Activated gamma-delta T cell (primary cell): Measurements from ENCODE around the gene IRX3.

Experiments used
- DNase-seq: peaks from one replicate; lab custom pipeline; 2025; lab: John Stamatoyannopoulos, UW
- total RNA-seq, 2 donors: gene quantifications; one replicate each; lab custom pipeline; 2026; lab: John Stamatoyannopoulos, UW

The IRX3 gene
- total RNA-seq = 0.09 to 0.26 reads per million in 2 donors

DNA sequence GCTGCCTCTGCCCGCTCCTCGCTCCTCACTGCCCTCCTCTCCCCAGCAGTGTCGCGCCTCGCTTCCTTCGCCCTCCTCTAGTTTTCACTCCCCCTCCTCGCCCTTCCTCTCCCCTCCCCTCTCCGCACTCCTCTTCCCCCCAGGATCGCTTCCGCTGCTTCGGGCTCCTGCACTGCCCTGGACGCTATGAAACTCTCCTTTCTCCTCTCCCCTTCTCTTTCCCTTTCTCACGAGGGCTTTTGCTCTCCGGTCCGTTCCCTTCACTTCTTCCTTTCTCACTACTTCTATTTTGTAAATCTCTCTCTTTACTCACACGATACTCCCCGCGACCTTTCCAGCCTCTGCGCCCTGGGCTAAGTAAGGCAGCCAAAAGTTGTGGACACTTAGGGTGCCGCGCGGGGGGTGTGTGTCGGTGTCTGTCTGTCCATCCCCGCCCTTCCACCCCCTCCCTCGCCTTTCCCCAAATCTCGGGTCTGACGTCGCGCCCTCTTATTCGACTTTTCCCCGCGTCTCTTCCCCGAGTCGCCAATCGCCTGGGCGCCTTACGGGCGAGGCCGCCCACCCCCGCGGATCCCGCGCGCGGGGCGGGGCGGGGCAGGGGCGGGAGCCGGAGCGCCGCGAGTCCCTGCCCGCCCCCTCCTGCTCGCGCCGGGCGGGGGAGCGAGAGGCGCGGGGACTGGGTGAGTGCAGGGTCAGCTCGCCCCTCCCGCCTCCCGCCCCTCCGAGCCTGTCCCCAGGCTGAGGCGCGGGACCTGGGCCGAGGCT is at the start of gene IRX3:
IRX3 (minus strand) TSS at position 422 of the 765 bp plus-strand sequence. CDS start 737 bp downstream, outside the sequence.
- no peak for DNase-seq

DNA sequence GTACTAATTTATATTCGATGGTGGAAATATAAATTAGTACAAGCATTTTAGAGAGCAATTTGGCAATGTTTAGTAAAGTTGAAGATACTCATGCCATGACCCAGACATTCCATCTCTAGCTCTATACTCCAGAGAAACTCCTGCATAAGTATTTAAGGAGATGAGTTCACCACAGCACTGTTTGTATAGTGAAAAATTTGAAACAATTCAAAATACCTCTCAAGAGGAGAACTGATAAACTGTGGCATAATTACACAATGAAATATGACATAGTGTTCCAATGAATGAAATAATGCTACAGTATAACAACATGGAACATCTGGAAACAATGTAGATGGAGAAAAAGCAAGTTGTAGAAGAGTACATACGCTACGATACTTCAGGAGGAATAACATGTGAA is 48.6 kb upstream of the IRX3 start:
- DNase-seq = no peak

DNA sequence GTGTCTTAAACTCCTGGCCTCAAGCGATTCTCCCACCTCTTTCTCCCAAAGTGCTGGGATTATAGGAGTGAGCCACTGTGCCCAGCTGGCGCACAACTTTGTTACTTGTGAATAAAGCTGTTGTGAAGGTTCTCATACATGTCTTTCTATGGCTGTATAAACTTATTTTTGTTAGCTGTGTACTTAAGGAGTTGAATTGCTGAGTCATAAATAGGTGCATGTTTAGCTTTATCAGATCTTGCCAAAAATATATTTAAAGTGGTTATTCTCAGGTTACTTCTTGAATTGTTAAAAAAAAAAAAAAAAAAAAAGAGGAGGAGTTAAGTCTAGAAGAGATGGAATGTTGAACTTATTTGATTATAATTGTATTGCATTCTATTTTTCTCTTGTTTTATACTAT is 47.6 kb upstream of the IRX3 start:
- DNase-seq = no peak

DNA sequence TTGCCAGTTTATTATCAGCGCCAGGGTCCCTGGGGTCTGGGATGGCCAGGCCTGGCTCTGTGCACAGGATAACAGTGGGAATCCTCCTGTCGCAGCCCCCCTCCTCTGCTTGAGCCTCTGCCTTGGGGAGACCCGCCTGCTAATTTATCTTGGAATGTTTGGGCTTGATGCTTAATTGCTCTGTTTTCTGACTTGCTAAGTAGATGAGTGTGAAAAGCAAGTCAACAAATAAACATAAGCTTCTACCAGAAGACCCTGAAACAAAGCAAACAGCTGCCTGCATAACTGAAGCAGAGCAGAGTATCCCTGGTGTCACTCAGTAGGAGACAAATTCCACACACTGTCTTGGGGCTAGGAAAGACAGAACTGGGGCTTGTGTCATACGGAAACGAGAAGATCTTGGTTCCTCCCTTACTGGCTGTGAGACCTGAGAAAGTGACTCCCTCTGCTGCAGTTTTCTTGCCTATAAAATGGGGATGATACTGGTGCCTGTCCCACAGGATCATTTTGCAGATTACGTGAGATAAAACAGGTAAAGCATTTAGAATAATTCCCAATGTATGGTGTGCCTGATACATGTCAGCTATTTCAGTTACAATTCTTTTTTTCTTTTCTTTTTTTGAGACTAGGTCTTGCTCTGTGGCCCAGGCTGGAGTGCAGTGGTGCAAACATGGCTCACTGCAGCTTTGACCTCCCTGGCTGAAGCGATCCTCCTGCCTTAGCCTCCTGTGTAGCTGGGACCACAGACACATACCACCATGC is 44.8 kb upstream of the IRX3 start:
- no peak for DNase-seq

DNA sequence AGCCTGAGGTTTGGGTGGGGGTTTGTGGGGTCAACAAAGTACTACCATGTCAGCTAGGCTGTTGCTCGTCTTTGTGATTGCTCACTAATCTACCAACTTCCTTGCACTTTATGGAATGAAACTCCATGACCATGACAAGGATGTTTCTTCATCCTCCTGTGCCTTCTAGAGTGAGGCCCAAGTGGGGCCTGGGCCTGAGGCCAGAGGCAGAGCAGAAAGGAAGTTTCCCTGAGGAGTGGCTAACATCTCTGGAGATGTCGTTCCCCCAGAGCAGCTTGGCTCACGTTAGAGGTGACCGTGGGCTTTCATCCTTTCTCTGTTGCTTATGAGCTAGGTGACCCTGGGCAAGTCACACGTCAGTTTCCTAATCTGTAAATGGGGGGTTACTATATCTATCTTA is 41.0 kb upstream of the IRX3 start:
- no peak for DNase-seq

DNA sequence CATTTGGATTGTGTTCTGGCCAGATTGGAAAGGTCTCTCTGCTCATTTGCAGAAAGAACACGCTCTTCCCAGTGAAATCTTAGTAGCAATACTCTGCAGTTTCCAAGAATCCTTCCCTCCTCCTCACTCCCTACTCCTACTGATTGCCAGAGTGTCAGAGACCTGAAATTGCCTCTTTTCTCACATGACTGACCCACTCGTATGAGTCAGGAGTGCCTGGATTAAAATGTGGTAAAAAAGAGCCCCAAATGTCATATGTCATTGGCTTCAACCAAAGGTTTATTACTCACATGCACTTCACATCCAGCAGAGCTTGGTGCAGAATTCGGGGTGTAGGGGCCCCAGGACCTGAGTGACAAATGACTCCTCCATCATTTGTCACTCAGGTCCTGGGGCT is 39.7 kb upstream of the IRX3 start:
- DNase-seq = no peak

DNA sequence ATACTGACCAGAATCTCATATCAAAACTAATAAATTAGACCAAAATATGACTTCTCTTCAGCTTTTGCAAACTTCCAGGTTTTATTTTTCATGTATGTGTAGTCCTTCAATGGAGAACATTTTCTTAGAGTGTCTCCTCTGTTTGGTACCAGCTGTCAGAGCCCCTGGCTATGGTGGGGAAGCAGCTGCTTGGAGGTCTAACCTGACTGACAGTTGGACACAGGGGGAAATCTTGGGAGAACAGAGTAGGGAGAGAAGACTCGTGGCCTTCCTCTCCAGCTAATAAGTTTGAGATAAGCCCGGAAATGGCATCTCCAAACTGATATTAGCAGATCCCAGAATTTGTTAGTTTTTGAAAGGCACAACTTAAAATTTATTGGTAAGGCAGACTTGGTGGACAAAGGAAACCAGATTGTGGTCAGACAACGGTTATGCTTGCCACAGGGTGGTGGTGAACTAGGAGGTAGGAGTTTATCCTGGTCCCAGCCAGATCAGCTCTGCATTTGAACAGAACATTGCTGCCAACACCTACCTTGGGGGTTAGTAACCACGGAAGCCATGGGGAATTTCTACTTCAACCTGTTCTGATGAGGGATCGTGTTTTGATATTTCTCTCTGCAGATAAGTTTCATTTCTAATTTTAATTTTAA is 39.2 kb upstream of the IRX3 start:
- DNase-seq = no peak

DNA sequence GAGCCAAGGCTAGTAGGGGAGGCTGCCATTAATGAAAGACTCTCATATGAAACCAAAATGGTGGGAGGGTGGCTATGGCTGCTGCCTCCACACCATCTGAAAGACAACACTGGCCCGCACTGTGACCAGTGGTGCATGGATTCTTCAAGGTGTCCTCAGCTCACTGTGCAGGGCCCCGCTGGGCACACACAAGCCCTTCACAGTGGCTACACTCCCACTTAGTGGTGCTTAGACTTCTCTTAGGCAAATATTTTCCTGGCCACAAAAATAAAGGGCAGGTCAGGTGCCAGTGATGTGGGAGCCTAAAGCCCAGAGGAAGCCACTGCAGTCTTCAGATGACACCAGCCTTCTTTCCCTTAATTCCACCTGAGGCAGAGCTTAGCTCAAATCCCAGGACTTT is 38.1 kb upstream of the IRX3 start:
- DNase-seq = no peak

DNA sequence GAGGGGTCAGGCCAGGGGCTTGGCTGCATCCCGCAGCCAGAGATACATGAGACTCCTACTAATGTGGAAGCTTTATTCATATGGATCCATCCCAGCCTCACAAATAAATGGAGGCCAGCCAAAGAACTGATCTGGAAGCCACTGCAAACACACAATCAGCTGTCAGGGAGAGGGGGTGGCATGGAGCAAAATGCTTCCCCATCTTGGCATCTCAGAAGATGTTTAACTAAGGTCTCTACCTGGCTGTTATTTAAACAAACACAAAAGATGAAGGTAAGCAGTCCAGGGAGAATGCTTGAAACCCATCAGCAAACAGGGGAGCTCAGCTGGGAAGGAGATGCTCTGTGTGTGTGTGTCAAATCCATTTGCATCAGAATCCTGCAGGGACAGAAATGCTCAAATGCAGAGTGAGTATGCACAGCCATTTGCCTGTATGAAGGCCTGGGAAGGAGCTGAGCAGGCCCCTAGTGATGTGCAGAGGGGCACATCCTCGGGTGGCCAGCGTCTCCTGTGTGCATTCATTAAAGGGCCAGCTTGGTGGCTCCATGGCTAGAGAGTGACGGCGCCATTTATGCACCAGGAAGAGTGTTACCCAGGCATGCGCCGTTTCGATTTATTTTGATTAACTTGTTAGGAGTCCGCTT is 34.2 kb upstream of the IRX3 start:
- DNase-seq = no peak

DNA sequence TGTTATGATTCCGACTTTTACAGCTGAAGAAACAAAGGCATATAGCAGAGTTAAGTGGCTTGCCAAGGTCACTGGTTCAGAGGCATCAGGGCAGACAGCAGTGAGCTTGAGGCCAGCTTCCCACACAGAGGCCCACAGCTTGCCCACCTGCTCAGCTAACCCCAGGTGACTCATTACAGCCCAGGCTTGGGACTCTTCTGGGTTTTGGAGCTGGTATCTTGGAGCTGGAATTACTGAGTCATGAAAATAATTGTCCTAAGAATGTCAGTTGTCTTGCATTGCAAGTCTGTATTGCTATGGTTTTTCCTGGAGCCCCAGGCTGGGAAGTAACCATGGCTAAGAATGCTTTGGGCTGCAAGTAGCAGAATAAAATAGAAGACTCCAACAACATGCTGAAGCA is 32.4 kb upstream of the IRX3 start:
- DNase-seq = no peak

DNA sequence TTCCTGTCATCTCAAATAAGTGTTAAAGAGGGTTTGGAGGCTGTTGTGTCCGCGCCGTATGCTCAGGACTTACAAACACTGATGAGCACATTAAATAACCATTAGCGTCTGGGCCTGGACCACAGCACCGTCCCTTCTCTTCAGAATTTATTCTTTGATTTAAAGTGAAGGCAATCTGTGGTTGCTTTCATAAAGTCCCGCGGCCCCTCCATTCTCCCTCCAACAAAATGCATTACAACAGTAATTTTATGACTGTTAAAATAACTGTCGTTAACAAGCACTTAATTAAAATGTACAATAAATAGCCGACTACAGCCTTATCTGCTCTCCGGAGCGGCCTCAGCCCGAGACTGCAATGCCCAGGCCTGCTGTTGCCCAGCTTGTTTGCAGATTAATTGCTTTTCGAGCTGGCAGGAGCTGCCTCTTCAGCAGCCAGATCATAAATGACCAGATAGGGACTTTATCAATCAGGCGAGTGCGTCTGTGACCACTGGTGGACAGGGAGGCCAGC is 30.6 kb upstream of the IRX3 start:
- no peak for DNase-seq

DNA sequence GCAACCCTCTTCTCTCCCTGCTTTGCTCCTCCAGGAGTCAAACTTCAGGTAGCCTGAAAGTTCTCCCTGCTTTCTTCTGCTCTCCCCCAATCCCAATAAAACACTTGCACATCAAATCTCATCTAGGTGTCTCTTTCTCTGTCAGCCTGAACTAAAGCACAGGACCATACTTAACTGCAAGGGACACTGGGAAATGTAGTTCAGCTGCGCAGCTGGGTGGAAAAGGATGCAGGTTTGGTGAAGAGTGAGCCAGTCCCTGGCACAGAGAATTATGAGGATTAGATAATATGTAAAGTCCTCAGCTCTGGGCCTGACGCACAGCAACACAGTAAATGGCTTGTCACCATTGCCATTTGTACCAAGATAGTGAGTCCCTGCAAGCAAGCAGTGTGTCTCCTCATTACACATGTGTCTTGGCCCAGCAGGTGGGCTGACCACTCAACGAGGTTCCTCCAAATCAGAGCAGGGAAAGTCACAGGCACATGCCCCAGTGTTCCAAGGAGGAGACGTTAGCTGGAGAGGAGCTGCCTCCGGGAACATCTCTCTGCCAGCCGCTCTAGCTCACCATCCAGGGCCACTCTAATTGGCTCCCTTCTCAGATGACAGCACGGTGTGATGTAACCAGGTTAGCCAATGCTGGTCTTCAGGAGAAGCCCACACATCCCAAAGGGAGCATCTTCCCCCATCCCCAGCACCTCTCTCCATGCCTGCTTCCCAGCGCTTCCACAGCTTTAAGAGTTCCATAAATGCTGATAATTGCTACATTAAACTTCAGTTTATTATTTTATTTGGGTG is 29.7 kb upstream of the IRX3 start:
- no peak for DNase-seq

DNA sequence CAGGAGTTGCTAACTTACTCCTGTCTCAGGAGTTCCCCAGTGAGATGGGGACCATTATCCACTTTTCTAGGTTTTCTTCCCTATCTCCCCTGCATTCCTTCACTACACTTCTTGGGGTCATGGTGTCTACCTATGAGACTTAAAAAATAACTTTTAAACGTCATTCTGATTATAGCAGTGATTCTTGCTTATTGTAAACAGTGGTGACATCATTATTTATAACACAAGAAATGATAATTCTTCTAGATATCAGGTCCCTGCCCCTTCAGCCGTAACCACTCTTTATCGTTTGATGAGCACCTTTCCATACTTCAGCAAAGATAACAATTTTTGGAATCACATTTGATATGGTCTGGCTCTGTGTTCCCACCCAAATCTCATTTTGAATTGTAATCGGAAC is 27.2 kb upstream of the IRX3 start:
- DNase-seq = no peak

DNA sequence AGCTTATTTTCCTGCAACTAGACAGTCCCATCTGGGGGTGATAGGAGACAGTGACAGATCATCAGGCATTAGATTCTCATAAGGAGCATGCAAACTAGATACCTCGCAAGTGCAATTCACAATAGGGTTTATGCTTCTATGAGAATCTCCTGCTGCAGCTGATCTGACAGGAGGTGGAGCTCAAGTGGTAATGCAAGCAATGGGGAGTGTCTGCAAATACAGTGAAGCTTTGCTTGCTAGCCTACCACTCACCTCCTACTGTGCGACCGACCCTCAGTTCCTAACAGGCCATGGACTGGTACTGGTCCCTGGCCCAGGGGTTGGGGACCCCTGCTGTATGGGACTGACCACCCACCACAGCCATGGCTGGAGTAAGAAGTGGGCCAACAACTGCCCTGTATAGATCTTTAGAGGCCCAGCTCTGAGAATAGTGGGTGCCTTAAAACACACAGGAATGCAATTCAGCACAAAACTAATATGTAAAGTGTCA is 26.0 kb upstream of the IRX3 start:
- no peak for DNase-seq

DNA sequence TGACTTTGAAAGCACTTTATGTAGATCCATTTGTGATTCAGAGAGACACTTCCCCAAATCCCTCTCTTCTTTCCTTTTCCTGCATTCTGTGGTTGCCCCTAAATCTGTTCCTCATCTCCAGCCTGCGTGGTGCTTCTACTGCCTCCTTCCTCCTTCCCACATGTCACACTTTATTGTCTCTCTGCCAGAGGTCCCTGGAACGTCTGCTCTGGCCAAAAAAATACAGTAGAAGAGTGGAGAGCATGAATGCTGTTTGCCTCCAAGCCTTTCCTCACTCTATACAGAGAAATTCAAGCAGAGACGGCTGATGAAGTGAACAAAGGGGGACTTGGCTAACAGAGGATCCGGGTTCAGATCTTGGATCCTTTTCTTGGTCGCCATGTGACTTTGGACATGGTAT is 22.8 kb upstream of the IRX3 start:
- no peak for DNase-seq

DNA sequence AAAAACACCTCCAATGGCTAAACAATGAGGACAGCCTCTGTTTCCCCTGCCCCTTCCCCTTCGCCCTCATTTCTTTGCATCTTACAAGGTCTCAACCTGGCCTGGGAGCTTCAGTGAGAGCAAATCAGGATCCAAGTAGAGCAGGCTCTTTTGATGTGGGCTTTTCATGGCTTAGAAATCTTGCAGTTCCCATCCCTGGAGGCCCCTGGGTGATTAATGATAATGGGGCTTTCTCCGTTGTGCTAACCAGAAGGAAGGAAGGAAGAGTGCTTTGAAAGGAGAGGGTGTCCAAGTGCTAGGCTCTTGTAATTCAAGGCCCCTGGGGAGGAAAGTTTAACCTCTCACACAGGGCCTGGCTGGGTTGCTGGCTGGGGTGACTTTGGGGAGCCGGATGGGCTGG is 18.5 kb upstream of the IRX3 start:
- DNase-seq = no peak

DNA sequence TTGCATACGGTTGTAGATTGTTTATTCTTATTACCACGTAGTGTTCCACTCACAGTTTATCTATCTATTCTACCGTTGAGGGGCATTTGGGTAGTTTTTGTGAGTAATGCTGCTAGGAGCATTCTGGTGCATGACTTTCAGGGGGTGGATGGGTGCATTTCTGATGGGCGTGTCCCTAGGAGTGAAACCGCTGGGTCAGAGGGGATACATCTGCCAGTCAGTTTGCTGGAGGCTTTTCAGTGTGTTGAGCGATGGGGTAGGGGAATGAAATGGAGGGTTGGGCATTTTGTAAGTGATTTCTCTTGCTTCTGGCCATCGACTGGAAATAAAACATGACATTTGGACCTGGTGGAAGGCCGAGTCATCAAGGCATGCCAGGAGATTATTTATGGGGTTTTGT is 17.0 kb upstream of the IRX3 start:
- DNase-seq = no peak

DNA sequence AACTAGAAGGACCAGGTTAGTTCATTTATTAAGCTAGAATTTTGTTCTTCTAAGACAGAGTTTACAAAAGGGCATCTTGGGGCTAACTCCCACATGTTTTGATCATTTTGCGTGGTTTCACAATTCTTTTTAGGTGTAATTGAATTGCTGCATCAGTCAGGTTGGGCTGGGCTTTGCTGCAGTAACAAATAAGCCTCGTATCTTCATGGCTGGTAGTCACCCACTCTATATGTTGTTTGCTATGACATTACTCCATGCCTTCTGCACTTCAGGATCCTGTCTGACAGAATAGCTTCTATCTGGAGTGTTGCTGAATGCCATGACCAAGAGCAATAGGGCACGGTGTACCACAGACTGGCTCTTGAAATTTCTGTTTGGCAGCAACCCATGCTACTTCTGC is 10.6 kb upstream of the IRX3 start:
- DNase-seq = no peak

DNA sequence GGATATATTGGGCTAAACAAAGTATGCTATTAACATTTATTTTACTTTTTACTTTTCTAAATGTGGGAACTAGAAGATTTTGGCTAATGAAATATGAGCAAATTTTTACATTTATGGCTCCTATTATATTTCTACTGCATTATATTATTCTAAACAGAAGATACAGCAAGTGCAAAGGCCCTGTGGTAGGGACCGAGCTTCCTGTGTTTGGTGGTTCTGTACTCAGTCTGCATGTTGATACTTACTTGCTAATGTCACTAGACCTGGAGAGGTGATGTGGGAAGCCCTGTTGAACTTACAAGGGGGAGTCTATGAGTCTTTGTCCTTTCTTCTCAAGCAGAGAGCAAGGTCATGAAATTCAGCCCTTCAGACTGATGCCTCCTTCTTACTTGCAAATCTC is 10.0 kb upstream of the IRX3 start:
- DNase-seq = no peak

DNA sequence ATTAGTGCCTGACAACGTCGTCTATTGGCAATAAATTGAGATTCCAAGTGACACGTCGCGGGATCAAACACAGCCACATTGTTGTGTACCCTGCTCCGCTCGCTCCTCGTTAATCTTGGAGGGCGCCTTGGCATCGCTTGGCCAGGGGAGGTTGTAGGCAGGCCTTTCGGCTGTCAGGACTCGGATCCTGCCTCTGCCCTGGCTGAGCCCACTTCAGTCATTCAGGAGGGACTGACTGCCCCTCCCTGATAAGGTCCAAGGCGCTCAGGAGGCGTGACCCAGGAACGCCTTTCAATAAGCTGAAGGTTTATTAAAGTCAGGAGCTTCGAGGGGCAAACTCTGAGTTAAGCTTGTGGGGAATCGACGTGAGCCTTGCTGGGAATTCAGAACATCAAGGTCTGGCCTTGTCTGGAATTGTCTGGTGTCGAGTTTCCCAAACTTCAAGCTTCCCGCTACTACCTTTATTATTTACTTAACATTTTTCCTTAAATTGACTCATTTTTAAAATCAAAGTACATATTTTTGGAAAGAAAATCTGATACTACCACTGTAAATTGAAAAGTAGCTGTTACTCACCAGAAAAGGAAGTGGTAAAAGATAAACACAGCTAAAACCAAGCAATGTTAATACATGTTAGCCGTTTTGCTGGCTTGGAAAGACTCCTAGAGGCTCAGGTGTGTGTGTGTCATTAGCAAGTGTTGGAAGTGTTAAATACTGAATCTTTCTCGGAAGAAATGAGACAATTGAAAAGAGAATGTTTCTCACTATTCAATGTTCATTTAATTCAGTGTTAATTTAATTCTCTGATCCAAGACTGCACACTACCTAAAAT is 5.3 kb upstream of the IRX3 start:
- DNase-seq = no peak
